Keratinocyte (primary cell): ENCODE measurements around the gene CHST1. TPM values are rescaled to one million over a fixed set of nuclear protein-coding genes. Genes with fewer than 3 reads are reported as not detected.

Experiments used
- DNase-seq: peaks from one replicate; pipeline ENCODE4 v3.0.0-alpha.2; 2011; ENCODE audit warnings: low read depth, missing footprints, low spot score
- FAIRE-seq: peaks from 2 replicates; lab custom pipeline; 2011; peaks lifted over from hg19 to GRCh38; lab: Jason Lieb, UNC
- H2AFZ ChIP-seq: 2 replicates; pipeline ENCODE4 v1.6.0; 2012; ENCODE audit warnings: low read length, control low read depth, inconsistent platforms; ENCODE audit not compliant: control insufficient read depth
- H3K27ac ChIP-seq: 2 replicates; pipeline ENCODE4 v1.5.1; 2011; ENCODE audit warnings: low read length; ENCODE audit not compliant: control insufficient read depth, insufficient read depth
- H3K27me3 ChIP-seq: 3 replicates; pipeline ENCODE4 v1.6.0; 2011; ENCODE audit warnings: low read length; ENCODE audit not compliant: control insufficient read depth, insufficient read depth; ENCODE audit errors: extremely low read depth
- H3K36me3 ChIP-seq, 2 experiments: 2 replicates in 1 of 2; 3 replicates in 1 of 2; pipeline ENCODE4 v1.5.1; 2011; ENCODE audit warnings: low read length in 2 of 2, mild to moderate bottlenecking in 1 of 2; ENCODE audit not compliant: control insufficient read depth in 2 of 2, insufficient read depth in 2 of 2; ENCODE audit errors: extremely low read depth in 1 of 2
- H3K4me1 ChIP-seq: 3 replicates; pipeline ENCODE4 v1.5.1; 2011; ENCODE audit warnings: low read length; ENCODE audit not compliant: control insufficient read depth, insufficient read depth; ENCODE audit errors: extremely low read depth
- H3K4me2 ChIP-seq: 3 replicates; pipeline ENCODE4 v1.6.0; 2011; ENCODE audit warnings: low read depth, low read length; ENCODE audit not compliant: control insufficient read depth, insufficient read depth; ENCODE audit errors: extremely low read depth
- H3K4me3 ChIP-seq, 3 experiments: fragments of 200-600 bp in 1 of 3; sonication (generic) in 1 of 3; 2 replicates in 2 of 3; 3 replicates in 1 of 3; pipeline ENCODE4 v1.5.1; 2011 to 2016; ENCODE audit warnings: low read length in 3 of 3, mild to moderate bottlenecking in 3 of 3, control low read depth in 2 of 3, inconsistent platforms in 1 of 3, low read depth in 1 of 3, mixed read lengths in 1 of 3, mixed run types in 1 of 3, moderate library complexity in 1 of 3; ENCODE audit not compliant: control insufficient read depth in 2 of 3, insufficient read depth in 2 of 3; ENCODE audit errors: extremely low read depth in 1 of 3
- H3K79me2 ChIP-seq: 2 replicates; pipeline ENCODE4 v1.6.0; 2012; ENCODE audit warnings: low read length; ENCODE audit not compliant: control insufficient read depth, insufficient read depth
- H3K9ac ChIP-seq: 3 replicates; pipeline ENCODE4 v1.6.0; 2011; ENCODE audit warnings: low read length; ENCODE audit not compliant: control insufficient read depth, insufficient read depth; ENCODE audit errors: extremely low read depth
- H3K9me1 ChIP-seq: 3 replicates; pipeline ENCODE4 v1.6.0; 2011; ENCODE audit warnings: low read length; ENCODE audit not compliant: control insufficient read depth, insufficient read depth; ENCODE audit errors: extremely low read depth
- H3K9me3 ChIP-seq: 2 replicates; pipeline ENCODE4 v1.5.1; 2012; ENCODE audit warnings: low read depth, low read length; ENCODE audit not compliant: control insufficient read depth
- H4K20me1 ChIP-seq: 3 replicates; pipeline ENCODE4 v1.6.0; 2011; ENCODE audit warnings: low read length; ENCODE audit not compliant: control insufficient read depth, insufficient read depth; ENCODE audit errors: extremely low read depth
- EZH2 ChIP-seq: IDR thresholded peaks from one replicate; pipeline ENCODE4 v1.6.1; 2012; ENCODE audit warnings: inconsistent platforms, mild to moderate bottlenecking, low read length, moderate library complexity
- dilution Hi-C: fragments of 300-500 bp; cut with MboI; formaldehyde crosslinking; loops from one replicate; pipeline ENCODE4 v1.7.0; 2020; ENCODE audit warnings: low sequenced_read_pairs; ENCODE audit not compliant: extremely low pct_ligation_motif_present
- polyA plus RNA-seq, 5 experiments: library from polyadenylated mRNA; depleted of rRNA in 3 of 5; stranded (reverse) in 3 of 5; stranded (forward) in 1 of 5; unstranded in 1 of 5; fragments of >200 nt; gene quantifications; 1 replicate in 1 of 5; 2 replicates in 3 of 5; 3 replicates in 1 of 5; pipeline versions ENCODE4 v1.2.1 to v1.2.3, GENCODE V29; 2011 to 2012; ENCODE audit warnings: missing spikeins in 2 of 5, low read depth in 1 of 5, low replicate concordance in 1 of 5
- TF ChIP-seq, protein P1 (sequence below), 3 experiments: IDR thresholded peaks in 1 of 3; conservative IDR thresholded peaks in 1 of 3; optimal IDR thresholded peaks in 1 of 3; 2 replicates in 2 of 3; 3 replicates in 1 of 3; pipeline versions ENCODE3 to v1.5.1; 2011; ENCODE audit warnings: low read length in 3 of 3, mild to moderate bottlenecking in 3 of 3, moderate library complexity in 2 of 3, control low read depth in 1 of 3, inconsistent platforms in 1 of 3; ENCODE audit not compliant: insufficient read depth in 2 of 3; ENCODE audit errors: extremely low read depth in 1 of 3

The CHST1 gene
- polyA plus RNA-seq, 1 donor (not counting 4 experiments of a cell fraction or from before 2014, with no cell fraction given), result not detected

DNA sequence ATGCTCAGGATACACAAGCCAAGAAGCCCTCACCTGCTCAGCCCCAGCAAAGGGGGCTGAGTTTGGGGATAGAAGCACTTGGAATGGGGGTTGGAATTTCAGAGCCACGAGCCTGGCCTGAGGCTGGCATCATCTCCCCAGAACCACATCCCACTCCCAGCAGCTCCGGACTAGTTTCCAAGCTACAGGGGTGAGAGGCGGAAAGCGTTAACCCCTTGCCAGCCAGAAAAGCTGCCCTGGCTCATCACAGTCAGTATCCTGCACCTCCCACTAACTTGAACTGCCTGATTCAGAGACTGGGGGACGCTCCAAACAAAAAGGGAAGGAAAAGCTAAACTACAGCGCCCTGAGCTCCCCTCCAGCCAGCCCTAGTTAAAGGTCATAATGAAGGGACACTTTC is 19.0 kb upstream of the CHST1 start:
- no peak for TF ChIP-seq EZH2
- TF ChIP-seq, protein P1, sequence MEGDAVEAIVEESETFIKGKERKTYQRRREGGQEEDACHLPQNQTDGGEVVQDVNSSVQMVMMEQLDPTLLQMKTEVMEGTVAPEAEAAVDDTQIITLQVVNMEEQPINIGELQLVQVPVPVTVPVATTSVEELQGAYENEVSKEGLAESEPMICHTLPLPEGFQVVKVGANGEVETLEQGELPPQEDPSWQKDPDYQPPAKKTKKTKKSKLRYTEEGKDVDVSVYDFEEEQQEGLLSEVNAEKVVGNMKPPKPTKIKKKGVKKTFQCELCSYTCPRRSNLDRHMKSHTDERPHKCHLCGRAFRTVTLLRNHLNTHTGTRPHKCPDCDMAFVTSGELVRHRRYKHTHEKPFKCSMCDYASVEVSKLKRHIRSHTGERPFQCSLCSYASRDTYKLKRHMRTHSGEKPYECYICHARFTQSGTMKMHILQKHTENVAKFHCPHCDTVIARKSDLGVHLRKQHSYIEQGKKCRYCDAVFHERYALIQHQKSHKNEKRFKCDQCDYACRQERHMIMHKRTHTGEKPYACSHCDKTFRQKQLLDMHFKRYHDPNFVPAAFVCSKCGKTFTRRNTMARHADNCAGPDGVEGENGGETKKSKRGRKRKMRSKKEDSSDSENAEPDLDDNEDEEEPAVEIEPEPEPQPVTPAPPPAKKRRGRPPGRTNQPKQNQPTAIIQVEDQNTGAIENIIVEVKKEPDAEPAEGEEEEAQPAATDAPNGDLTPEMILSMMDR (optimal IDR thresholded peaks at IDR 0.05 in 1 of 3, IDR thresholded peaks at IDR 0.05 in 1 of 3, conservative IDR thresholded peaks at IDR 0.05 in 1 of 3; ENCODE audit: extremely low read depth in 1 of 3, insufficient read depth in 2 of 3, low read length in 3 of 3), result no peak
- DNase-seq (no peak), FAIRE-seq (no peak)
- Histone ChIP-seq H3K79me2 (no peaks in the 10 kb centered on the region), H2AFZ (no peak overlapping the region), H3K4me2 (no peak overlapping the region), H3K4me1 (no peaks in the 10 kb centered on the region), H3K4me3 (no peak overlapping the region), H4K20me1 (no peaks in the 10 kb centered on the region), H3K9me3 (no peaks in the 10 kb centered on the region), H3K9ac (no peak overlapping the region), H3K36me3 (no peaks in the 10 kb centered on the region), H3K27me3 (peaks cover 3% of the 10 kb centered on the region), H3K9me1 (no peaks in the 10 kb centered on the region), H3K27ac (no peak overlapping the region)
- dilution Hi-C loops, result no loop called here

DNA sequence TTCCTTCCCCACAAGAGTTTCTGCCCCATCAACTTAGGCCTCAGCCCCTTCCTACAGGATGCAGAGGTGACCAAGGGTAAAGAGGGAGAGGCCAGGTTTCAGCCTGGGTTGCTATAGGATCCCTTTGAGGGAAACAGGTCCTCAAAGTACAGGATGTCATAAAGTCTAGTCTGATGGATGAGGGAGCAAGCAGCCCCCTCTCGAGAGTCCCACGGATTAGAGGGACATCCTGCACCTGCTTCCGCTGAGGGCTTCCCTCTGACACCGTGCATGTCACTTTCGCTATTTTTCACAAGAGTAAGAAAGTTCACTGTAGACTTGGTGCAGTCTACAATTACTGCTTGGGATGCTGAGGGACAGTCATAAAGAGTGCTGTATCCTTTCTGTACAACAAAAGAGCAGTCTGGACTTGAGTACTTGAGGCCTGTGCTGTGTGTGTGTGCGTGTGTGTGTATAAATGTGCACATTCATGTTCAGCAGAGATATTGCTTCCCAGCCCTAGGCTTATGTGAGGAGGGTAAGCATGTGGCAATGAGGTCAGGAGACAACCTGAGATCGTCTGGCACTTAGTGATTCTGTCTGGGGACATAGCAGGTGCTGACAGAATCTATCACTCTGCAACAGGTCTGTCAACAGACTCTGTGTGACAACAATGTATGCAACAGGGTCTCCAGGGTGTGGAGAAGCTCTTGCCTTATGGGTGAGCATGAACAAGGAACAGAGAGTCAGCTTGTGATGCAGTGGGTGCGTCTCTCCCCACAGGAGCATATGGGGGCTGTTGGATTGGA is 18.0 kb upstream of the CHST1 start:
- TF ChIP-seq EZH2, result no peak
- TF ChIP-seq, protein P1 (optimal IDR thresholded peaks at IDR 0.05 in 1 of 3, IDR thresholded peaks at IDR 0.05 in 1 of 3, conservative IDR thresholded peaks at IDR 0.05 in 1 of 3; ENCODE audit: extremely low read depth in 1 of 3, insufficient read depth in 2 of 3, low read length in 3 of 3), result no peak
- peaks cover 3% of the 10 kb centered on the region for H3K27me3 ChIP-seq

More for the DNA sequence above, 18.0 kb upstream of the CHST1 start:
- Histone ChIP-seq H3K4me1 (no peaks in the 10 kb centered on the region), H3K36me3 (no peaks in the 10 kb centered on the region), H3K4me3 (no peak overlapping the region), H3K27ac (no peak overlapping the region), H3K4me2 (no peak overlapping the region), H3K9me1 (no peaks in the 10 kb centered on the region), H3K9ac (no peak overlapping the region), H3K79me2 (no peaks in the 10 kb centered on the region), H3K9me3 (no peaks in the 10 kb centered on the region), H2AFZ (no peak overlapping the region), H4K20me1 (no peaks in the 10 kb centered on the region)
- dilution Hi-C loops, result no loop called here
- FAIRE-seq (no peak), DNase-seq (no peak)
